Ovary (tissue), 3 donors: Measurements from ENCODE around the gene KBTBD13.

Experiments used
- EP300 ChIP-seq: sonication (generic); formaldehyde crosslinking; IDR thresholded peaks from one replicate; pipeline ENCODE4 v1.6.1; 2017; ENCODE audit warnings: antibody characterized with exemption
- POLR2A ChIP-seq: fragments of 450-650 bp; IDR thresholded peaks from one replicate; pipeline ENCODE4 v1.6.1; 2017; ENCODE audit warnings: antibody characterized with exemption, mild to moderate bottlenecking, moderate library complexity
- TF ChIP-seq, protein P1 (sequence below), 3 donors: fragments of 450-650 bp in 2 of 3; fragments of 200-600 bp in 1 of 3; IDR thresholded peaks; one replicate each; pipeline versions ENCODE4 v1.5.1 to v1.8.0; 2016 to 2022; ENCODE audit warnings: antibody characterized with exemption in 3 of 3, mild to moderate bottlenecking in 1 of 3
- donor health status: DM: no; HTN: no; CAD: no.

DNA sequence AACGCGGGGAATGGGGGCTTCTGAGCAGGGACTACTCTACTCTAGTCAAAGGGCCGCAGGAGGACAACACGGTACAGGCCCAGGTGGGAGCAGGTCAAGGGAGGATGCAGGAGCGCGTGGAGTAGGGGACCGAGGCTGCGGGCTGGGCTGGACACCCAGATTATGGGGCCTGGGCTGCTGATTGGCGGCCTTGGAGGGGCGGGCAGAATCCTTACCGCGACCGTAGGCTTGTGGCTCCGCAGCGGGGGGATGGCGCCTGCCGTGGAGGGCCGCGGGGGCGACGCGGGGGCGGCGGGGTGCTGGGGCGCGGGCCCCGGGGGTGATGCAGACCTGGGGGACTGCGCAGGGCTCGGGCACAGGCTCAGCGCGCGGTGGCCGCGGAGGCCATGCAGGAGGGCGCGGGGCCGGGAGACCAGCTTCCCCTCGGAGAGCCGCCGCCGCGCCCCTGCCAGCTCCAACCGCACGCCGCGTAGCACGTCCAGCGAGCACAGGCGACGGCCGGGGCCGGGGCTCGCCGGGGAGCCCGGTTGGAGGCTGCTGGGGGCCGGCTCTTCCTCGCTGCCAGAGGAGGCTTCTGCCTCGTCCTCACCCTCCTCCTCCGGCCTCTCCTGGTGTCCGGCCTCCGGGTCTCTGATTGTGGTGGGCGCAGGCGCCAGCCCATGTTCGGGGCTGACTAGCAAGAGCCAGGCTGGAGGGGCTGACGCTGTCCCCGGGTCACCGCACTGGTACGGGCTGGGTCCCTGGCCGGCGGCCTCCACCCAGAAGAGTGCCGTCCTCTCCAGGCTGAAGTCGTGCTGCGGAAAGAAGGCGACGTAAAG is 25.6 kb downstream of the KBTBD13 start:
- TF ChIP-seq, protein P1, sequence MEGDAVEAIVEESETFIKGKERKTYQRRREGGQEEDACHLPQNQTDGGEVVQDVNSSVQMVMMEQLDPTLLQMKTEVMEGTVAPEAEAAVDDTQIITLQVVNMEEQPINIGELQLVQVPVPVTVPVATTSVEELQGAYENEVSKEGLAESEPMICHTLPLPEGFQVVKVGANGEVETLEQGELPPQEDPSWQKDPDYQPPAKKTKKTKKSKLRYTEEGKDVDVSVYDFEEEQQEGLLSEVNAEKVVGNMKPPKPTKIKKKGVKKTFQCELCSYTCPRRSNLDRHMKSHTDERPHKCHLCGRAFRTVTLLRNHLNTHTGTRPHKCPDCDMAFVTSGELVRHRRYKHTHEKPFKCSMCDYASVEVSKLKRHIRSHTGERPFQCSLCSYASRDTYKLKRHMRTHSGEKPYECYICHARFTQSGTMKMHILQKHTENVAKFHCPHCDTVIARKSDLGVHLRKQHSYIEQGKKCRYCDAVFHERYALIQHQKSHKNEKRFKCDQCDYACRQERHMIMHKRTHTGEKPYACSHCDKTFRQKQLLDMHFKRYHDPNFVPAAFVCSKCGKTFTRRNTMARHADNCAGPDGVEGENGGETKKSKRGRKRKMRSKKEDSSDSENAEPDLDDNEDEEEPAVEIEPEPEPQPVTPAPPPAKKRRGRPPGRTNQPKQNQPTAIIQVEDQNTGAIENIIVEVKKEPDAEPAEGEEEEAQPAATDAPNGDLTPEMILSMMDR (IDR thresholded peaks at IDR 0.05): peak in 1 of 3 donors; percentile 0
- TF ChIP-seq POLR2A (no peak), EP300 (no peak)
